Activated CD4-positive, alpha-beta memory T cell treated with anti-CD3 and anti-CD28 coated beads, Interleukin-2, amount 10 ng/mL, durations not matched to agents 7 days and 5 days (primary cell): ENCODE measurements around the gene CD72. TPM values are rescaled to one million over a fixed set of nuclear protein-coding genes. Genes with fewer than 3 reads are reported as not detected.
"Not testable (repeated sequence)": the region's sequence is repeated elsewhere in the genome, so short reads cannot be mapped to it uniquely, and the experiment has no call there.

ENCODE experiments used
- CTCF ChIA-PET: fragments of 350-600 bp; sonication (Branson Sonifier 250); formaldehyde crosslinking; loops from one replicate; lab custom pipeline; 2021; ENCODE audit warnings: antibody characterized with exemption, inconsistent platforms; lab: Charles Lee
- POLR2A ChIA-PET: fragments of 350-600 bp; sonication (Branson Sonifier 250); formaldehyde crosslinking; loops from one replicate; lab custom pipeline; 2021; ENCODE audit warnings: antibody characterized with exemption; lab: Charles Lee
- DNase-seq: peaks from one replicate; pipeline ENCODE4 v3.0.0-alpha.2; 2020
- H3K27ac Mint-ChIP-seq: one replicate; pipeline ENCODE4 v1.8.0; 2021; ENCODE audit warnings: mild to moderate bottlenecking, mixed read lengths
- H3K27me3 Mint-ChIP-seq: one replicate; pipeline ENCODE4 v1.8.0; 2021; ENCODE audit warnings: mixed read lengths
- H3K36me3 Mint-ChIP-seq: one replicate; pipeline ENCODE4 v1.8.0; 2021; ENCODE audit warnings: low read depth, mixed read lengths
- H3K4me1 Mint-ChIP-seq: one replicate; pipeline ENCODE4 v1.8.0; 2021; ENCODE audit warnings: mixed read lengths
- H3K4me3 Mint-ChIP-seq: one replicate; pipeline ENCODE4 v1.8.0; 2021; ENCODE audit warnings: mild to moderate bottlenecking, mixed read lengths
- H3K9me3 Mint-ChIP-seq: one replicate; pipeline ENCODE4 v1.8.0; 2021; ENCODE audit warnings: mixed read lengths
- total RNA-seq, 2 experiments: library from RNA; stranded (reverse); gene quantifications; one replicate each; pipeline ENCODE4 v1.2.3, GENCODE V29; 2021

Gene CD72
- total RNA-seq, 2 experiments from 2014 or later: 11.8 to 11.9 TPM

GRCh38 chr9:35646533-35647265 lies 28.5 kb upstream of the CD72 start:
- no peaks in the 10 kb centered on the region for H3K27me3 Mint-ChIP-seq
- H3K4me1 Mint-ChIP-seq: peaks cover 51% of the 10 kb centered on the region
- CTCF ChIA-PET: interaction anchor here (0.5 to 7.4 kb wide), 25 partner anchors 11 to 1313 kb away, joined by 3 to 223 read pairs (median 6); partner anchors contain the start of genes ARHGEF39, CCDC107, CREB3 and GBA2

GRCh38 chr9:35646153-35646532 lies 27.9 kb upstream of the CD72 start:
- peak overlapping the region; percentile 92 for H3K27ac Mint-ChIP-seq
- no peak for DNase-seq
- CTCF ChIA-PET: interaction anchor here (1.3 to 7.4 kb wide), 16 partner anchors 11 to 166 kb away, joined by 4 to 223 read pairs (median 11); partner anchors contain the start of genes ARHGEF39, CCDC107, CREB3 and GBA2
- POLR2A ChIA-PET: interaction anchor here (0.6 to 8.7 kb wide), 14 partner anchors 15 to 567 kb away, joined by 3 to 257 read pairs (median 12); partner anchors contain the start of genes ARHGEF39, CCDC107, CD72 and CREB3
- no peaks in the 10 kb centered on the region for H3K27me3 Mint-ChIP-seq
- H3K9me3 Mint-ChIP-seq: no peaks in the 10 kb centered on the region
- H3K4me3 Mint-ChIP-seq: peak overlapping the region; percentile 88
- peaks cover 57% of the 10 kb centered on the region for H3K36me3 Mint-ChIP-seq
- peaks cover 49% of the 10 kb centered on the region for H3K4me1 Mint-ChIP-seq

More at GRCh38 chr9:35646533-35647265, 28.5 kb upstream of the CD72 start:
- peak; percentile 93 for DNase-seq
- Mint-ChIP-seq H3K27ac (peak overlapping the region; percentile 92), H3K4me3 (peak overlapping the region; percentile 88), H3K9me3 (no peaks in the 10 kb centered on the region), H3K36me3 (peaks cover 51% of the 10 kb centered on the region)
- POLR2A ChIA-PET: interaction anchor here (0.6 to 8.7 kb wide), 20 partner anchors 8 to 575 kb away, joined by 3 to 257 read pairs (median 8); partner anchors contain the start of genes ARHGEF39, CCDC107, CD72 and CREB3

GRCh38 chr9:35645736-35646135 lies 27.5 kb upstream of the CD72 start:
- DNase-seq, H3K27me3 Mint-ChIP-seq, H3K9me3 Mint-ChIP-seq: not testable (repeated sequence)
- Mint-ChIP-seq H3K4me1 (peaks cover 45% of the 10 kb centered on the region), H3K36me3 (peaks cover 61% of the 10 kb centered on the region), H3K27ac (peak overlapping the region; percentile 92), H3K4me3 (peak overlapping the region; percentile 88)
- CTCF ChIA-PET: interaction anchor here (1.3 to 7.4 kb wide), 13 partner anchors 11 to 166 kb away, joined by 4 to 223 read pairs (median 21); partner anchors contain the start of genes ARHGEF39, CCDC107, CREB3 and GBA2
- POLR2A ChIA-PET: interaction anchor here (0.6 to 8.7 kb wide), 10 partner anchors 15 to 567 kb away, joined by 4 to 257 read pairs (median 16); partner anchors contain the start of genes ARHGEF39, CCDC107, CD72 and CREB3

- no peak overlapping the region for H3K4me3 Mint-ChIP-seq
- H3K27me3 Mint-ChIP-seq: no peaks in the 10 kb centered on the region
- ChIA-PET POLR2A (no interaction called here), CTCF (interaction anchor here (0.7 to 5.8 kb wide), 3 partner anchors 31 to 1061 kb away, joined by 3 to 51 read pairs (median 3); no protein-coding TSS in a partner anchor)
- peaks cover 3% of the 10 kb centered on the region for H3K9me3 Mint-ChIP-seq
- no peak overlapping the region for H3K27ac Mint-ChIP-seq
- H3K36me3 Mint-ChIP-seq: peaks cover 53% of the 10 kb centered on the region
- H3K4me1 Mint-ChIP-seq: peaks cover 46% of the 10 kb centered on the region
- no peak for DNase-seq
Measured at GRCh38 chr9:35643046-35643445, 24.8 kb upstream of the CD72 start.

GRCh38 chr9:35641478-35641877 lies 23.3 kb upstream of the CD72 start:
- H3K9me3 Mint-ChIP-seq, DNase-seq, H3K27me3 Mint-ChIP-seq, POLR2A ChIA-PET, H3K4me3 Mint-ChIP-seq, H3K27ac Mint-ChIP-seq: not testable (repeated sequence)
- Mint-ChIP-seq H3K36me3 (peaks cover 54% of the 10 kb centered on the region), H3K4me1 (peaks cover 46% of the 10 kb centered on the region)
- CTCF ChIA-PET: interaction anchor here (1.1 kb wide), 1 partner anchor 55 kb away, joined by 3 read pairs; no protein-coding TSS in a partner anchor

GRCh38 chr9:35640431-35640830 lies 22.2 kb upstream of the CD72 start:
- POLR2A ChIA-PET: interaction anchor here (1.3 to 2.4 kb wide), 4 partner anchors 9 to 36 kb away, joined by 4 to 8 read pairs (median 6); partner anchors contain the start of genes CCDC107 and RMRP
- H3K27ac Mint-ChIP-seq: not testable (repeated sequence)
- peaks cover 48% of the 10 kb centered on the region for H3K4me1 Mint-ChIP-seq

GRCh38 chr9:35639631-35640030 lies 21.4 kb upstream of the CD72 start:
- Mint-ChIP-seq H3K27me3 (no peaks in the 10 kb centered on the region), H3K27ac (peak overlapping the region; percentile 83), H3K4me1 (peaks cover 44% of the 10 kb centered on the region), H3K4me3 (peak overlapping the region; percentile 43), H3K36me3 (peaks cover 52% of the 10 kb centered on the region), H3K9me3 (peaks cover 3% of the 10 kb centered on the region)
- DNase-seq: no peak
- CTCF ChIA-PET: interaction anchor here (1.8 to 2.8 kb wide), 2 partner anchors 20 to 28 kb away, joined by 5 to 13 read pairs; no protein-coding TSS in a partner anchor
- POLR2A ChIA-PET: interaction anchor here (1.0 to 2.4 kb wide), 6 partner anchors 8 to 35 kb away, joined by 3 to 8 read pairs (median 6); partner anchors contain the start of genes CCDC107 and RMRP

More at GRCh38 chr9:35640431-35640830, 22.2 kb upstream of the CD72 start:
- not testable (repeated sequence) for H3K27me3 Mint-ChIP-seq, H3K4me3 Mint-ChIP-seq, H3K9me3 Mint-ChIP-seq, DNase-seq
- H3K36me3 Mint-ChIP-seq: peaks cover 54% of the 10 kb centered on the region
- CTCF ChIA-PET: interaction anchor here (1.1 to 2.8 kb wide), 3 partner anchors 21 to 56 kb away, joined by 3 to 13 read pairs (median 5); no protein-coding TSS in a partner anchor

GRCh38 chr9:35639225-35639624 lies 21.0 kb upstream of the CD72 start:
- not testable (repeated sequence) for DNase-seq, H3K9me3 Mint-ChIP-seq, H3K4me3 Mint-ChIP-seq, H3K27me3 Mint-ChIP-seq
- POLR2A ChIA-PET: interaction anchor here (1.0 to 2.4 kb wide), 5 partner anchors 8 to 35 kb away, joined by 3 to 8 read pairs (median 7); partner anchors contain the start of genes CCDC107 and RMRP
- H3K36me3 Mint-ChIP-seq: peaks cover 48% of the 10 kb centered on the region
- H3K27ac Mint-ChIP-seq: peak overlapping the region; percentile 83
- peaks cover 39% of the 10 kb centered on the region for H3K4me1 Mint-ChIP-seq
- CTCF ChIA-PET: interaction anchor here (1.8 to 2.8 kb wide), 2 partner anchors 19 to 28 kb away, joined by 5 to 13 read pairs; no protein-coding TSS in a partner anchor

GRCh38 chr9:35638751-35639150 lies 20.5 kb upstream of the CD72 start:
- Mint-ChIP-seq H3K36me3 (peaks cover 47% of the 10 kb centered on the region), H3K4me1 (peaks cover 39% of the 10 kb centered on the region), H3K27ac (peak overlapping the region; percentile 83)
- H3K27me3 Mint-ChIP-seq, H3K9me3 Mint-ChIP-seq, DNase-seq, H3K4me3 Mint-ChIP-seq: not testable (repeated sequence)
- CTCF ChIA-PET: interaction anchor here (0.8 to 2.8 kb wide), 2 partner anchors 19 to 28 kb away, joined by 3 to 13 read pairs; no protein-coding TSS in a partner anchor
- POLR2A ChIA-PET: interaction anchor here (0.7 to 2.4 kb wide), 8 partner anchors 9 to 35 kb away, joined by 3 to 8 read pairs (median 6); partner anchors contain the start of genes CCDC107 and RMRP

GRCh38 chr9:35637427-35637955 lies 19.3 kb upstream of the CD72 start:
- H3K27me3 Mint-ChIP-seq, H3K4me3 Mint-ChIP-seq, DNase-seq, CTCF ChIA-PET, H3K27ac Mint-ChIP-seq, H3K9me3 Mint-ChIP-seq: not testable (repeated sequence)
- Mint-ChIP-seq H3K36me3 (peaks cover 39% of the 10 kb centered on the region), H3K4me1 (peaks cover 39% of the 10 kb centered on the region)
- POLR2A ChIA-PET: interaction anchor here (0.7 to 2.0 kb wide), 4 partner anchors 10 to 95 kb away, joined by 3 to 7 read pairs (median 4); partner anchors contain the start of gene CREB3

GRCh38 chr9:35636877-35637246 lies 18.6 kb upstream of the CD72 start:
- H3K27ac Mint-ChIP-seq, DNase-seq, H3K27me3 Mint-ChIP-seq, H3K9me3 Mint-ChIP-seq, H3K4me3 Mint-ChIP-seq: not testable (repeated sequence)
- H3K36me3 Mint-ChIP-seq: peaks cover 35% of the 10 kb centered on the region
- peaks cover 39% of the 10 kb centered on the region for H3K4me1 Mint-ChIP-seq
- ChIA-PET CTCF (interaction anchor here (1.5 to 1.9 kb wide), 2 partner anchors 10 to 25 kb away, joined by 3 to 7 read pairs; no protein-coding TSS in a partner anchor), POLR2A (interaction anchor here (1.4 kb wide), 1 partner anchor 21 kb away, joined by 4 read pairs; the partner anchor contains the start of genes CCDC107 and RMRP)
